ENCODE data around the gene NRXN3. TPM values are rescaled to one million over a fixed set of nuclear protein-coding genes. Genes with fewer than 3 reads are reported as not detected.

Gene NRXN3
- total and polyA plus RNA-seq, 2 of the 13 experiments (the other 11 are each of a cell fraction or from before 2014, with no cell fraction given): 0.03 TPM; not detected in 1

- ChIA-PET CTCF (ENCODE audit: low intra/inter-chr PET ratio, low total read pairs) (no interaction called here), POLR2A (no interaction called here)
- no peaks in the 10 kb centered on the region for H3K79me2 ChIP-seq (ENCODE audit: insufficient read depth, low read length)
- DNase-seq (ENCODE audit: low spot score) (no peak), FAIRE-seq (no peak), ATAC-seq (no peak)
- in situ Hi-C loops (cut with HindIII; ENCODE audit: extremely low pct_ligation_motif_present, low pct_unique_long_range_greater_than_20kb): no loop called here
- 20% methylated on average over 5 of the region's 5 CpGs for WGBS (ENCODE audit: low lambda C conversion rate)
- no peaks in the 10 kb centered on the region for H3K27me3 ChIP-seq (ENCODE audit: control insufficient read depth in 1 of 2, insufficient read depth in 2 of 2, low read length in 2 of 2)
- H3K27ac ChIP-seq (ENCODE audit: extremely low read length, insufficient read depth, low read length): no peak overlapping the region
- no peaks in the 10 kb centered on the region for H4K20me1 ChIP-seq (ENCODE audit: insufficient read depth, low read length)
- no peaks in the 10 kb centered on the region for H3K9me3 ChIP-seq (ENCODE audit: low read length)
- no peaks in the 10 kb centered on the region for H3K4me1 ChIP-seq (ENCODE audit: insufficient read depth, low read length)
- no peak overlapping the region for H3K4me2 ChIP-seq (ENCODE audit: low read depth, low read length)
- H2AFZ ChIP-seq (ENCODE audit: low read length): no peak overlapping the region
- H3K36me3 ChIP-seq (replicated peaks in 1 of 2; ENCODE audit: control insufficient read depth in 1 of 2, insufficient read depth in 2 of 2, low read length in 2 of 2): no peaks in the 10 kb centered on the region
- H3K4me3 ChIP-seq (replicated peaks in 1 of 3; ENCODE audit: insufficient read depth in 1 of 3, low read depth in 2 of 3, low read length in 3 of 3): no peak overlapping the region
- no TSS peak for BruUV-seq (replicated peaks)
- no peak overlapping the region for H3K9ac ChIP-seq (ENCODE audit: insufficient read depth, low read depth, low read length)
- no peak for TF ChIP-seq ZNF264 (CRISPR knock-in tag; IDR thresholded peaks at IDR 0.05)
- intact Hi-C loops (cut with micrococcal nuclease; ENCODE audit: unreplicated experiment): no loop called here
These were observed 62.2 kb downstream of the NRXN3 start for GRCh38 chr14:78232231-78233000.

GRCh38 chr14:78238141-78238540, 68.0 kb downstream of the NRXN3 start:
- Histone ChIP-seq H3K4me1 (ENCODE audit: insufficient read depth, low read length) (no peaks in the 10 kb centered on the region), H3K9me3 (ENCODE audit: low read length) (no peaks in the 10 kb centered on the region), H3K4me3 (replicated peaks in 1 of 3; ENCODE audit: insufficient read depth in 1 of 3, low read depth in 2 of 3, low read length in 3 of 3) (no peak overlapping the region), H3K79me2 (ENCODE audit: insufficient read depth, low read length) (no peaks in the 10 kb centered on the region), H3K4me2 (ENCODE audit: low read depth, low read length) (no peak overlapping the region), H2AFZ (ENCODE audit: low read length) (no peak overlapping the region), H3K9ac (ENCODE audit: insufficient read depth, low read depth, low read length) (no peak overlapping the region), H3K36me3 (replicated peaks in 1 of 2; ENCODE audit: control insufficient read depth in 1 of 2, insufficient read depth in 2 of 2, low read length in 2 of 2) (no peaks in the 10 kb centered on the region), H3K27me3 (ENCODE audit: control insufficient read depth in 1 of 2, insufficient read depth in 2 of 2, low read length in 2 of 2) (no peaks in the 10 kb centered on the region), H3K27ac (ENCODE audit: extremely low read length, insufficient read depth, low read length) (no peak overlapping the region), H4K20me1 (ENCODE audit: insufficient read depth, low read length) (no peaks in the 10 kb centered on the region)
- no peak for DNase-seq (ENCODE audit: low spot score)
- 22% methylated on average over 7 of the region's 10 CpGs for WGBS (ENCODE audit: low lambda C conversion rate)
- CTCF ChIA-PET (ENCODE audit: low intra/inter-chr PET ratio, low total read pairs): no interaction called here
- in situ Hi-C loops (cut with HindIII; ENCODE audit: extremely low pct_ligation_motif_present, low pct_unique_long_range_greater_than_20kb): no loop called here
- BruUV-seq (replicated peaks): no TSS peak
- POLR2A ChIA-PET: no interaction called here
- no peak for ATAC-seq
- FAIRE-seq: no peak
- intact Hi-C loops (cut with micrococcal nuclease; ENCODE audit: unreplicated experiment): no loop called here
- TF ChIP-seq ZNF343 (CRISPR knock-in tag; IDR thresholded peaks at IDR 0.05): no peak
- TF ChIP-seq ZNF33A (CRISPR knock-in tag; IDR thresholded peaks at IDR 0.05; ENCODE audit: borderline replicate concordance): no peak
- TF ChIP-seq HNRNPK (IDR thresholded peaks at IDR 0.05; ENCODE audit: low read depth, low read length, poor library complexity, severe bottlenecking): no peak
- TF ChIP-seq CBX5 (CRISPR knock-in tag; IDR thresholded peaks at IDR 0.05; ENCODE audit: borderline replicate concordance): no peak
- TF ChIP-seq ZNF3 (CRISPR knock-in tag; IDR thresholded peaks at IDR 0.05): no peak
- no peak for TF ChIP-seq ZNF776 (CRISPR knock-in tag; IDR thresholded peaks at IDR 0.05)
- TF ChIP-seq ZKSCAN5 (CRISPR knock-in tag; IDR thresholded peaks at IDR 0.05): no peak
- no peak for TF ChIP-seq ZNF7 (CRISPR knock-in tag; IDR thresholded peaks at IDR 0.05)
- no peak for TF ChIP-seq HMG20B (CRISPR knock-in tag; conservative IDR thresholded peaks at IDR 0.05)
- TF ChIP-seq MIER2 (CRISPR knock-in tag; IDR thresholded peaks at IDR 0.05): no peak
- TF ChIP-seq ZBED4 (CRISPR knock-in tag; IDR thresholded peaks at IDR 0.05; ENCODE audit: borderline replicate concordance): no peak
- no peak for TF ChIP-seq ZNF235 (CRISPR knock-in tag; IDR thresholded peaks at IDR 0.05; ENCODE audit: borderline replicate concordance)
- TF ChIP-seq PLSCR1 (CRISPR knock-in tag; IDR thresholded peaks at IDR 0.05; ENCODE audit: borderline replicate concordance): no peak
- TF ChIP-seq ZNF674 (CRISPR knock-in tag; IDR thresholded peaks at IDR 0.05; ENCODE audit: low read depth): no peak

Measured in HepG2 (cell line).